ENCODE data around the gene BRD4.

BRD4 gene

DNA sequence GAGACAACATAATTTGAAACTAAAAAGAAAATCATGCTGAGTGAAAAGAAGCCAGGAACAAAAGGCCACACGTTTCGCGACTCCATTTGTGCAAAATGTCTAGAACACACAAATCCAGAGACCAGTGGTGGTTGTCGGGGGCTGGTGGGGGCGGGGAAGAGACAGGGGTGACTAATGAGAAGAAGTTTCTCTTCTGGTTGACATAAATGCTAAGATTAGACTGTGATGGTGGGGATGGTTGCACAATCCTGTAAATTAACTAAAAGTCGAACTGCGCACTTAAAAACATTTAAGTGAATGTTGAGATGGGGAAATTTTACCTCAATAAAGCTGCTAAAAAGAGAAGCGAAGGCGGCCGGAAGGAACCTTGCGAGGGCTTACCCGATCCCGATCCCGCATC lies 40.1 kb upstream of the BRD4 start:
- Histone ChIP-seq H4K8ac (ENCODE audit: low read depth, low read length) (no peak overlapping the region), H2AK5ac (ENCODE audit: low read length) (no peak overlapping the region), H2BK120ac (ENCODE audit: low read depth, low read length) (no peak overlapping the region), H3K56ac (ENCODE audit: low read length) (no peak overlapping the region), H3K4me3 (ENCODE audit: low read length) (no peak overlapping the region), H3K27ac (ENCODE audit: low read depth, low read length) (no peak overlapping the region), H3K18ac (ENCODE audit: low read length) (no peak overlapping the region), H3K4ac (ENCODE audit: low read depth, low read length) (no peak overlapping the region), H3K79me2 (ENCODE audit: control insufficient read depth, insufficient read depth, low read length) (peaks cover 43% of the 10 kb centered on the region), H3K4me2 (ENCODE audit: low read length) (no peak overlapping the region), H3K79me1 (ENCODE audit: low read length) (peaks cover 12% of the 10 kb centered on the region), H2BK5ac (ENCODE audit: low read length) (no peak overlapping the region), H4K5ac (ENCODE audit: low read length) (no peak overlapping the region), H3K36me3 (ENCODE audit: control insufficient read depth, insufficient read depth, low read length) (peaks cover 18% of the 10 kb centered on the region), H3K23ac (ENCODE audit: low read length) (no peak overlapping the region), H3K9ac (ENCODE audit: low read length) (no peak overlapping the region), H3K27me3 (ENCODE audit: insufficient read depth, low read length, poor library complexity) (no peaks in the 10 kb centered on the region), H2BK15ac (replicated peaks; ENCODE audit: low read depth) (no peak overlapping the region), H3K4me1 (ENCODE audit: control insufficient read depth, low read depth, low read length) (peaks cover 3% of the 10 kb centered on the region)
- no peak for DNase-seq
- no CpG with 5 or more reads among the region's 14 CpGs for WGBS (ENCODE audit: extremely low coverage, insufficient coverage, low lambda C conversion rate)

DNA sequence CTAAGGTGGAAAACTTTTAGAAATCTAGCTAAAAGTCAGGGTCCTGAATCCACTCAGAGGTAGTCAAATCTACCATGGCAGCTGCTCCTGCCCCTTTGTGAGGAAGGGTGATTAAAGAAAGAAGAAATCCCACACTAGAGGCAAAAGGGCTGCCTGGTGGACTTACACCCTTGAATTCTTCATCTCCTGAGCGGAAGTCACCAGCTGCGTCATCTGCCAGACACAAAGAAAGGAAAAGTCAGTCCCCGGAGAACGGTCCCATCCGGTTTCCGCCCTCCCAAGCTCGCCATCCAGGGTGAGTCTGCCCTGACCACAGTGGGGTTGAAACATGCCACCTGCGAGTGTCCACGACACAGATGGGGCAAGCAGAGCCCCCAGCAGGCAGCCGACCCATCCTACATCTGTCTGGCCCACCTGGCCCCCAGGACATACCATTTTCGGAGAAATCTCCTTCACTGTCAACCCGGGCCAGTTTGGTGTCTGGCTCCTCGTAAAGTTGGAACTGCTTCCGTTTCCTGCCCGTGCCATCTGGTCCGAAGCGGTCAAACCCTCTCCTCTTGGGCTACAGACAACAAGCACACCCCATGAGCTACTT lies 39.5 kb upstream of the BRD4 start:
- no peak overlapping the region for H2BK15ac ChIP-seq (replicated peaks; ENCODE audit: low read depth)
- H3K27me3 ChIP-seq (ENCODE audit: insufficient read depth, low read length, poor library complexity) = no peaks in the 10 kb centered on the region
- no peak overlapping the region for H3K9ac ChIP-seq (ENCODE audit: low read length)
- no peaks in the 10 kb centered on the region for H3K4me1 ChIP-seq (ENCODE audit: control insufficient read depth, low read depth, low read length)
- peaks cover 38% of the 10 kb centered on the region for H3K79me2 ChIP-seq (ENCODE audit: control insufficient read depth, insufficient read depth, low read length)
- H4K8ac ChIP-seq (ENCODE audit: low read depth, low read length) = no peak overlapping the region
- no peak overlapping the region for H3K56ac ChIP-seq (ENCODE audit: low read length)
- peaks cover 12% of the 10 kb centered on the region for H3K79me1 ChIP-seq (ENCODE audit: low read length)
- H2BK120ac ChIP-seq (ENCODE audit: low read depth, low read length) = no peak overlapping the region
- H3K18ac ChIP-seq (ENCODE audit: low read length) = no peak overlapping the region
- WGBS (ENCODE audit: extremely low coverage, insufficient coverage, low lambda C conversion rate) = no CpG with 5 or more reads among the region's 17 CpGs
- DNase-seq = no peak
- H3K23ac ChIP-seq (ENCODE audit: low read length) = no peak overlapping the region
- no peak overlapping the region for H3K27ac ChIP-seq (ENCODE audit: low read depth, low read length)
- no peak overlapping the region for H3K4me2 ChIP-seq (ENCODE audit: low read length)
- peaks cover 18% of the 10 kb centered on the region for H3K36me3 ChIP-seq (ENCODE audit: control insufficient read depth, insufficient read depth, low read length)
- no peak overlapping the region for H3K4ac ChIP-seq (ENCODE audit: low read depth, low read length)
- no peak overlapping the region for H4K5ac ChIP-seq (ENCODE audit: low read length)
- H2BK5ac ChIP-seq (ENCODE audit: low read length) = no peak overlapping the region
- no peak overlapping the region for H3K4me3 ChIP-seq (ENCODE audit: low read length)
- H2AK5ac ChIP-seq (ENCODE audit: low read length) = no peak overlapping the region

DNA sequence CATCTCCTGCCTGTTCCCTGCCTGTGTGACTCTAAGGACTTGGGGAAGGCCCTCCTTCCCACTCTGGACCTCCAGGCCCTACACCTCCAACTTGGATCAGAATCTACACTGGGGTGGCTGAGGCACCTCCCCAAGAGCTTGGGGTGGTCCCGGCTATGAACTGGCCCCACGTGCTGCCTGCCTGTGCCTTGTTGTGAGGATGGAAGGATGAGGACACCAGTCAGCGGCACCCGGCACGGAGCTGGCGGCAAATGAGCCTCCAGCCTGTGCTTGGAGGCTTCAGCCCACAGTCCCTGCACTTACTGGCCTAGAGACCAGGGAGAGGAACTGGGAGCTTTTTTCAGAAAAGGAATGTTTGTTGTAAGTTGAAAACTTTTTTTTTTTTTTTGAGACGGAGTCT lies 38.8 kb upstream of the BRD4 start:
- no peak overlapping the region for H3K4me3 ChIP-seq (ENCODE audit: low read length)
- no peak overlapping the region for H3K4ac ChIP-seq (ENCODE audit: low read depth, low read length)
- WGBS (ENCODE audit: extremely low coverage, insufficient coverage, low lambda C conversion rate) = no CpG with 5 or more reads among the region's 7 CpGs
- H3K4me2 ChIP-seq (ENCODE audit: low read length) = no peak overlapping the region
- no peak overlapping the region for H3K18ac ChIP-seq (ENCODE audit: low read length)
- no peaks in the 10 kb centered on the region for H3K27me3 ChIP-seq (ENCODE audit: insufficient read depth, low read length, poor library complexity)
- H3K9ac ChIP-seq (ENCODE audit: low read length) = no peak overlapping the region
- no peak overlapping the region for H3K27ac ChIP-seq (ENCODE audit: low read depth, low read length)
- no peaks in the 10 kb centered on the region for H3K4me1 ChIP-seq (ENCODE audit: control insufficient read depth, low read depth, low read length)
- no peak for DNase-seq
- H2BK5ac ChIP-seq (ENCODE audit: low read length) = no peak overlapping the region
- H3K79me1 ChIP-seq (ENCODE audit: low read length) = peaks cover 10% of the 10 kb centered on the region
- no peak overlapping the region for H3K23ac ChIP-seq (ENCODE audit: low read length)
- H3K56ac ChIP-seq (ENCODE audit: low read length) = no peak overlapping the region
- no peak overlapping the region for H2AK5ac ChIP-seq (ENCODE audit: low read length)
- H4K5ac ChIP-seq (ENCODE audit: low read length) = no peak overlapping the region
- H4K8ac ChIP-seq (ENCODE audit: low read depth, low read length) = no peak overlapping the region
- peaks cover 30% of the 10 kb centered on the region for H3K79me2 ChIP-seq (ENCODE audit: control insufficient read depth, insufficient read depth, low read length)
- H3K36me3 ChIP-seq (ENCODE audit: control insufficient read depth, insufficient read depth, low read length) = peaks cover 18% of the 10 kb centered on the region
- no peak overlapping the region for H2BK120ac ChIP-seq (ENCODE audit: low read depth, low read length)
- no peak overlapping the region for H2BK15ac ChIP-seq (replicated peaks; ENCODE audit: low read depth)

DNA sequence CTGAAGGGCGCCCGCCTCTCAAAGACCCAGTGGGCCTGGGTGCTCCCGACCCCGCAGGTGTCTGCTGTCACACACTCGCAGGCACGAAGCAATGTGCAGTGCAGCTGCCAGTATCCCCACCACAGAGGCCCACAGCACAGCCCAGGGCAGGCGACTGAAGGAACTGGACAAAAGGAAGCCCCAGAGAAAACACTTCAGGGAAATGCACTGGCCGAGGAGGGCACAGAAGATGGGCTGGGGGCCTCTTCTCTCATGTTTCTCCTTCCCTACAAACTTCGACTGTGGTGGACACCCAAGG lies 37.2 kb upstream of the BRD4 start:
- Histone ChIP-seq H3K4me3 (ENCODE audit: low read length) (no peak overlapping the region), H3K79me2 (ENCODE audit: control insufficient read depth, insufficient read depth, low read length) (peaks cover 18% of the 10 kb centered on the region), H4K8ac (ENCODE audit: low read depth, low read length) (no peak overlapping the region), H3K4me2 (ENCODE audit: low read length) (no peak overlapping the region), H3K18ac (ENCODE audit: low read length) (no peak overlapping the region), H3K36me3 (ENCODE audit: control insufficient read depth, insufficient read depth, low read length) (peaks cover 24% of the 10 kb centered on the region), H2BK120ac (ENCODE audit: low read depth, low read length) (no peak overlapping the region), H3K4ac (ENCODE audit: low read depth, low read length) (no peak overlapping the region), H3K23ac (ENCODE audit: low read length) (no peak overlapping the region), H4K5ac (ENCODE audit: low read length) (no peak overlapping the region), H3K27me3 (ENCODE audit: insufficient read depth, low read length, poor library complexity) (no peaks in the 10 kb centered on the region), H3K27ac (ENCODE audit: low read depth, low read length) (no peak overlapping the region), H3K79me1 (ENCODE audit: low read length) (peaks cover 9% of the 10 kb centered on the region), H3K4me1 (ENCODE audit: control insufficient read depth, low read depth, low read length) (no peaks in the 10 kb centered on the region), H2BK15ac (replicated peaks; ENCODE audit: low read depth) (no peak overlapping the region), H3K56ac (ENCODE audit: low read length) (no peak overlapping the region), H2BK5ac (ENCODE audit: low read length) (no peak overlapping the region), H2AK5ac (ENCODE audit: low read length) (no peak overlapping the region), H3K9ac (ENCODE audit: low read length) (no peak overlapping the region)
- no CpG with 5 or more reads among the region's 9 CpGs for WGBS (ENCODE audit: extremely low coverage, insufficient coverage, low lambda C conversion rate)
- DNase-seq = no peak

DNA sequence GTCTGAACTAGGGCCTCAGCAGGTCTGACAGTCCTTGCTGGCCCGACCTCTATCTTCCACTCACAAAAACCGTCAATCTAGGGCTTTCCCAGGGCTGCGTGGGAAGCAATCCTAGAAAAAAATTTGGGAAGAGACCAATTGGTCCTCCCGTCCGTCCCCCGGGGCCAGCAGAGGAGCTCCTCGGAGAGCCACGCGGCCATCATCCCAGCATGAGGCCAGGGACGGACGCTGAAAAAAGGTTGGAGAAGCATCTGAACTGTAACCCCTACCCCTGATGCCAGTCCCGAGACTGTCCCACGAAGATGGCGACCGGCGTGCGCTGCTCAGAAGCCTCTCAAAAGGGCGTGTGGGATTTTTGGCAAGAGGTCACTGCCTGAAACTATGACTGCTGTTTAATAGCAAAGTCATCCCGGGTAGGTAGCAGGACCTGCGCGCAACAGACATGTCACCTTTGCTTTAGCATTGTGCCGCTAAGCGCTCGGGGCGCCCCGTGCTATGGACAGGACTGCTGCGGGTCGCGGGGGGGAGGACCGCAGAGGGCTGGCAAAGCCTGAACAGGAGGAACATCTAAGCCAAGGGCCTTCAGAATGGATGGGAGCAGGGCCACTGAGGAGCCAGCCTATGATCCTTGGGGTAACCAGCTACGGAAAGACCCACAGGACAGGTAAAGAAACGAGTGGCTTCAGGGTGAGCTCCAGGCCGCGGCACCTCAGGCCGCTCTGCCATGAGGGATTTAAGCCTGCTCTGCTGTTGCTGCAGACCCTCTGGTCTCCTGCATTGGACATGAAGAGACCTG lies 36.7 kb upstream of the BRD4 start:
- Histone ChIP-seq H2BK5ac (ENCODE audit: low read length) (no peak overlapping the region), H3K27me3 (ENCODE audit: insufficient read depth, low read length, poor library complexity) (no peaks in the 10 kb centered on the region), H3K56ac (ENCODE audit: low read length) (no peak overlapping the region), H2AK5ac (ENCODE audit: low read length) (no peak overlapping the region), H3K23ac (ENCODE audit: low read length) (no peak overlapping the region), H3K4me2 (ENCODE audit: low read length) (no peak overlapping the region), H3K27ac (ENCODE audit: low read depth, low read length) (no peak overlapping the region), H2BK15ac (replicated peaks; ENCODE audit: low read depth) (no peak overlapping the region), H3K79me1 (ENCODE audit: low read length) (peaks cover 9% of the 10 kb centered on the region), H2BK120ac (ENCODE audit: low read depth, low read length) (no peak overlapping the region), H3K4me3 (ENCODE audit: low read length) (no peak overlapping the region), H4K5ac (ENCODE audit: low read length) (no peak overlapping the region), H3K79me2 (ENCODE audit: control insufficient read depth, insufficient read depth, low read length) (peaks cover 13% of the 10 kb centered on the region), H3K36me3 (ENCODE audit: control insufficient read depth, insufficient read depth, low read length) (peaks cover 24% of the 10 kb centered on the region), H3K9ac (ENCODE audit: low read length) (no peak overlapping the region), H3K4me1 (ENCODE audit: control insufficient read depth, low read depth, low read length) (no peaks in the 10 kb centered on the region), H4K8ac (ENCODE audit: low read depth, low read length) (no peak overlapping the region), H3K18ac (ENCODE audit: low read length) (no peak overlapping the region), H3K4ac (ENCODE audit: low read depth, low read length) (no peak overlapping the region)
- no CpG with 5 or more reads among the region's 35 CpGs for WGBS (ENCODE audit: extremely low coverage, insufficient coverage, low lambda C conversion rate)
- DNase-seq = no peak
